T-helper 17 cell (primary cell): Measurements from ENCODE around the gene PXYLP1. TPM values are rescaled to one million over a fixed set of nuclear protein-coding genes. Genes with fewer than 3 reads are reported as not detected.

Experiments
- ATAC-seq: fragments of 150-1000 bp; cut with Tn5 transposase; 2 replicates; pipeline ENCODE4 v1.10.0; 2021; ENCODE audit warnings: mild to moderate bottlenecking, moderate library complexity
- DNase-seq, 3 donors: peaks; one replicate each; pipeline versions ENCODE4 v3.0.0 to v3.0.0-alpha.2; 2020 to 2021
- H3K9me3 ChIP-seq: one replicate; pipeline ENCODE4 v1.7.0; 2013; ENCODE audit warnings: low read length, mild to moderate bottlenecking; ENCODE audit not compliant: control insufficient read depth, poor library complexity, severe bottlenecking
- H3K27ac Mint-ChIP-seq: one replicate; pipeline ENCODE4 v1.8.0; 2022; ENCODE audit warnings: mild to moderate bottlenecking, moderate library complexity, mixed read lengths
- H3K27me3 Mint-ChIP-seq: one replicate; pipeline ENCODE4 v1.8.0; 2022; ENCODE audit warnings: mixed read lengths
- H3K36me3 Mint-ChIP-seq: one replicate; pipeline ENCODE4 v1.8.0; 2022; ENCODE audit warnings: low read depth, mixed read lengths
- H3K4me1 Mint-ChIP-seq: one replicate; pipeline ENCODE4 v1.8.0; 2022; ENCODE audit warnings: mild to moderate bottlenecking, mixed read lengths
- H3K4me3 Mint-ChIP-seq: one replicate; pipeline ENCODE4 v1.8.0; 2022; ENCODE audit warnings: mild to moderate bottlenecking, moderate library complexity, mixed read lengths
- total RNA-seq, 4 donors: library from RNA in 2 of 4; stranded (reverse) in 2 of 4; gene quantifications; one replicate each; pipeline ENCODE4 v1.2.3 and lab custom pipeline; 2022 to 2026

Gene PXYLP1
- total RNA-seq, 2 donors from 2014 or later: 6.1 to 9.0 TPM

DNA sequence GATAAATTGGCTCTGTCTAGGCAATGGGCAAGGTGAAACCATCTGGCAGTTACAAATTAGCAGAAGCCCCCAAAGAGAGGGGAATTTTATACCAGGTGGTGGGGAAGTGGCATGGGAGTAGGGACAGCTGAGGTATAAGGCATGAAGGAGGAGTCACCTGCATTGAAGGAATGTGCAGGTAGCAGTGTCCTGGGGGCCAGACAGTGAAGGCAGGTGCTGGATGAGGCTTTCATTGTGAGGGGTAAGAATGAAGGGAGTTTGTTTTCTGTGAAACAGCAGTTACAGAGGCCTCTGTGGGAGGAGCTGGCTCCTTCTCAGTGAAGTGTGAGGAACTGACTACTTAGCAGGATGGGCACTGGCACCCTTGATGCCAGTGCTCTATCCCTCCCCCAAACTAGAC, 19.1 kb upstream of the PXYLP1 start:
- Mint-ChIP-seq H3K36me3 (peaks cover 6% of the 10 kb centered on the region), H3K27ac (no peak overlapping the region), H3K27me3 (peaks cover 15% of the 10 kb centered on the region), H3K4me1 (no peaks in the 10 kb centered on the region), H3K4me3 (no peak overlapping the region)
- ATAC-seq: no peak
- DNase-seq: no peak
- no peaks in the 10 kb centered on the region for H3K9me3 ChIP-seq

DNA sequence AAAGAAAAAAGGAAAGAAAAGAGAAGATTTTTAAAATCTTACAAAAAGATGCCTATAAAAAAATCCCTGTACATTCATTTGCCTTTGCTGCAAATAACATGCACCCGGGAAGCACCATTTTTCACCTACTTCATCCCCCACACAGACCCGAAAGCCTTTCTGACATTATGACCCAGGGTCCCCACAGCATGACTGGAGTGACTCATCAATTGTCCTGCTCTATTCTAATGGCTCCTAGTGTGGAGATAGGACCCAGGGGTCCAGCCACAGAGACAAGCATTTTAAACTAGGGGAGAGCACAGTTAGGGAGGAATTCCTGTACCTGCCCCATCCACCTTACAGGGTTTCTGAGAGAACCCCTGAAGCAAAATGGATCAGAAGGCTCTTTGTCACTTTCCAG, 14.7 kb upstream of the PXYLP1 start:
- no peak overlapping the region for H3K27ac Mint-ChIP-seq
- no peak overlapping the region for H3K4me3 Mint-ChIP-seq
- no peaks in the 10 kb centered on the region for H3K4me1 Mint-ChIP-seq
- peaks cover 33% of the 10 kb centered on the region for H3K27me3 Mint-ChIP-seq
- ATAC-seq (no peak), DNase-seq (no peak)
- peaks cover 7% of the 10 kb centered on the region for H3K36me3 Mint-ChIP-seq
- no peaks in the 10 kb centered on the region for H3K9me3 ChIP-seq

DNA sequence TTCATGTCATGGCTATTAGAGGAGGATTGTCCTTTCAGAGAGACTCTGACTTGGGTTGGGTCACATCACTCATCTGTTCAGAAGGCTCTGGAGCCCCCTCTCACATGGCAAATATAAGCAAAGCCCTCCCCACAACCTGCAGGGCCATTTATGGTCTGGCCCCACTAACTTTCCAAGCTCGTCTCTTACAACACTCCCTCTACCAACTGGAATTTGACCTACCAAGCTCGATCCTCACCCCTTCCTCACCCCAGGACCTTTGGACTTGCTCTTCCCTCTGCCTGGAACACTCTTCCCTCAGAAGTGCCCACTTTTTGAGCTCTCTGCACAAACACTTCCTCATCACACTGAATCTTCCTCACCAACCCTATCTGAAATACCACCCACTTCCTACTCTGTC, 14.2 kb upstream of the PXYLP1 start:
- H3K27me3 Mint-ChIP-seq: peaks cover 33% of the 10 kb centered on the region
- H3K4me3 Mint-ChIP-seq: no peak overlapping the region
- ATAC-seq (no peak), DNase-seq (no peak)
- H3K4me1 Mint-ChIP-seq: no peaks in the 10 kb centered on the region
- peaks cover 7% of the 10 kb centered on the region for H3K36me3 Mint-ChIP-seq
- no peak overlapping the region for H3K27ac Mint-ChIP-seq
- no peaks in the 10 kb centered on the region for H3K9me3 ChIP-seq

DNA sequence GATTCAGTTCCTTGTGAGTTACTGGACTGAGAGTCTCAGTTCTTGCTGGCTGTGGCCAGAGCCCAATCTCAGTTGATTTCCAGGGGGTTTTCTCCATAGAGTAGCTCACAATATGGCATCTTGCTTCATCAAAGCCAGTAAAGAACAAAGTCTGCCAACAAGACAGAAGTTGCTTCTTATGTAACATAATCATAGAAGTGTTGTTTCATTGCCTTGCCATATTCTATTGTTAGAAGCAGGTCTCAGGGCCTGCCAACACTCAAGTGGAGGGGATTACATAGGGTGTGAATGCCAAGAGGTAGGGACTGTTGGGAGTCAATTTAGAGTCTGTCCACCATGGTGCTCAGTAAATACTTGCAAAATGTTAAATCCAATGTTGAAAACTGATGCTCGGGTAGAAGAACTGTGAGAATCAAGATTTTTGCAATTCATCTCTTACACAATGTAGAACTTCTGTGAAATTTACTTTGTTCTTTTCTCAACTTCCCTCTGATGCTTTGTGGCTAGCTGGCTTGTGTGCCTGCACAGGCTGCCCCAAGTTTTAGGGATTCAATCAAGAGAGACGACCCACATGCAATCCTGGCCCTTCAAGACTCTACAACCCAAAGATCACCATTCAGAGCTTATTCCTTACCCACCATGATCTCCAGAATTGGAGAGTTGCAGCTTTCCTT, 13.3 kb upstream of the PXYLP1 start:
- Mint-ChIP-seq H3K27me3 (peaks cover 33% of the 10 kb centered on the region), H3K27ac (no peak overlapping the region), H3K4me1 (no peaks in the 10 kb centered on the region), H3K36me3 (peaks cover 7% of the 10 kb centered on the region), H3K4me3 (no peak overlapping the region)
- H3K9me3 ChIP-seq: peaks cover 3% of the 10 kb centered on the region
- ATAC-seq: no peak
- no peak for DNase-seq

DNA sequence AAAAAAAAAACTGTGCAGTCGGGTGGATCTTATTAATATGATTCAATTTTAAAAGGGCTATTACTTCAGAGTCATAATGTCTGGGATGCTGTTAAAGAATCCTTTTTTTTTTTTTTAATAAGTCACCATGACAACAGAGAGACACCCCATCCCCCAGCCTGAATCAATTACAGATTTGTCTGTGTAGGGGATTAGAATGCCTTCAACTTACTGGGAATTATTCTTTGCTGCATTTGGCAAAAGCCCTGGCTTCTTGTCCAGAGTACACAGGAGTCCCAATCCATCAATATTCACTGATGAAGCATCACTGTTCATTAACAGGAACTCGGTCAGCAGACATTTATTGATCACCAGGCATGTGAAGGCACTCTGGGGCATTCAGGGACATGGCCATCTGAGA, 12.7 kb upstream of the PXYLP1 start:
- DNase-seq (no peak), ATAC-seq (no peak)
- peaks cover 3% of the 10 kb centered on the region for H3K9me3 ChIP-seq
- Mint-ChIP-seq H3K4me3 (no peak overlapping the region), H3K4me1 (no peaks in the 10 kb centered on the region), H3K27ac (no peak overlapping the region), H3K36me3 (peaks cover 7% of the 10 kb centered on the region), H3K27me3 (peaks cover 33% of the 10 kb centered on the region)

DNA sequence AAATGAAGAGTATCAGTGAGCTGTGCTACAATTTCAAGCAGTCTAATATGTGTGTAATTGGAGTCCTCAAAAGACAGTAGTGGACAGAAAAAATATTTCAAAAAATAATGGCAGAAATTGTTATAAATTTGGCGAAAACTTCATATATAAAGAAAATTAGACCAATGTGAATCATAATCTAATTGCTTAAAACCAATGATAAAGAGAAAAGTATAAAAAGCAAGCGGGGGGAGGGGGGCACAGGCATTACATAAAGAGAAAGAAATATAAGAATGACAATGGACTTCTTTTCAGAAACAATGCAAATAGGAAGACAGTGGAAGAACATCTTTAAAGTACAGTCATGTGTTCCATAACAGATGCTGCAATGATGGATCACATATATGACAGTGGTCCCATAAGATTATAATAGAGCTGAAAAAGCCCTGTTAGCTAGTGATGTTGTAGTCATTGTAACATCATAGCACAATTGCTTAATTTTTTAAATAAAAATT, 7.9 kb upstream of the PXYLP1 start:
- DNase-seq (no peak), ATAC-seq (no peak)
- Mint-ChIP-seq H3K27me3 (peaks cover 6% of the 10 kb centered on the region), H3K27ac (no peak overlapping the region), H3K4me3 (no peak overlapping the region), H3K4me1 (peaks cover 2% of the 10 kb centered on the region), H3K36me3 (no peaks in the 10 kb centered on the region)
- H3K9me3 ChIP-seq: peaks cover 3% of the 10 kb centered on the region

DNA sequence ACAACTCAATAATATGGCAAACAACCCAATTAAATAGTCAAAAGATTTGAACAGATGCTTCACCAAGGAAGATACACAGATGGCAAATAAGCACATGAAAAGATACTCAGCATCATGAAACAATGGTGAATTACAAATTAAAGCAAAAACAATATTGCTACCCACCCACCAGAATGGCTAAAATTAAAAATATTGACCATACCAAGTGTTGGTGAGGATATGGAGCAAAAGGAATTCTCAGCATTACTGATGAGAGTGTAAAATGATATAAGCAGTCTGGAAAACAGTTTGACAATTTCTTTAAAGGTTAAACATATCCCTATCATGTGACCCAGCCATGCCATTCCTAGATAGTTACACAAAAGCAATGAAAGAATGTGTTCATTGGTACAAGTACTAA, 5.7 kb upstream of the PXYLP1 start:
- H3K27ac Mint-ChIP-seq: no peak overlapping the region
- ATAC-seq: no peak
- H3K9me3 ChIP-seq: peaks cover 3% of the 10 kb centered on the region

DNA sequence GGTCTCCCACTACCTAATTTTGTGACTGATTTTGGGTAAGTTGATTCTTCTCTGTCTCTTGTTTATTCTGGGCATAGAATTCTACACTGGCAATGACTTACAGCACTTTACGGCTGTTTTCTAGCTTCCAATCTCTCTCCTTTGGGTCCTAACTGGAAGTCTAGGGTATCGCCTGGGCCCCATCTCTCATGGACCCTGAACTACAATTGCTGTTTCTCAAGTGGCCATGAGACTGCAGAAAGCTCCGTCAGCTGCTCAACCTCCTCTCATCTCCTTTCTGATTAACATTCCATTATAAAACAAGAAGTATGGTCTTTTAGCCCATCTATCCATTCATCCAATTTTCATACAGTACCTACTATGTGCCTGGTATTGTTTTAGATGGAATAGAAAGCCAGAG, 4.4 kb upstream of the PXYLP1 start:
- no peak overlapping the region for H3K4me3 Mint-ChIP-seq
- H3K27ac Mint-ChIP-seq: no peak overlapping the region
- no peaks in the 10 kb centered on the region for H3K36me3 Mint-ChIP-seq
- H3K9me3 ChIP-seq: peaks cover 3% of the 10 kb centered on the region
- ATAC-seq: no peak
- no peak for DNase-seq
- H3K4me1 Mint-ChIP-seq: peaks cover 15% of the 10 kb centered on the region
- H3K27me3 Mint-ChIP-seq: no peaks in the 10 kb centered on the region

More for the DNA sequence above, 5.7 kb upstream of the PXYLP1 start:
- H3K4me3 Mint-ChIP-seq: no peak overlapping the region
- no peak for DNase-seq
- H3K27me3 Mint-ChIP-seq: peaks cover 5% of the 10 kb centered on the region
- H3K36me3 Mint-ChIP-seq: no peaks in the 10 kb centered on the region
- peaks cover 14% of the 10 kb centered on the region for H3K4me1 Mint-ChIP-seq

DNA sequence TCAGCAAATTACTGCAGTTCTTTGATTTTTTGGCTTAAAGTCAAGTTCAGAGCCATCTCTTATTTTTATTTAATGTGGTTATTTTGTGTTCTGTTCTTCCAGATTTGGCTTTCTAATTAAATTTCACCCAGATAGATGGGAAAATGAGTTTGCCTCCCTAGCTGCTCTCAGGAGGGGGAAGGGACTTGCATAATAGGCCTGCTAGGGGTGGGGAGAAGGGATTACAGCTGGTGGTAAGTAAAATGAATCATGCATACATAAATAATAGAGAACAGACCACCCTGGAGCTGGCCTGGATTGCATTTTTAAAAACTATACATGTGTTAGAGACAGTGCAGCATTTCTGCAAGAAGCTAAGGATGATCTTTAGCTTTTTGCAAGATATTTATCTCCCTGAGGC, 3.9 kb upstream of the PXYLP1 start:
- Mint-ChIP-seq H3K4me3 (no peak overlapping the region), H3K4me1 (peaks cover 19% of the 10 kb centered on the region), H3K36me3 (no peaks in the 10 kb centered on the region), H3K27me3 (no peaks in the 10 kb centered on the region), H3K27ac (no peak overlapping the region)
- no peak for DNase-seq
- H3K9me3 ChIP-seq: peaks cover 3% of the 10 kb centered on the region
- no peak for ATAC-seq

DNA sequence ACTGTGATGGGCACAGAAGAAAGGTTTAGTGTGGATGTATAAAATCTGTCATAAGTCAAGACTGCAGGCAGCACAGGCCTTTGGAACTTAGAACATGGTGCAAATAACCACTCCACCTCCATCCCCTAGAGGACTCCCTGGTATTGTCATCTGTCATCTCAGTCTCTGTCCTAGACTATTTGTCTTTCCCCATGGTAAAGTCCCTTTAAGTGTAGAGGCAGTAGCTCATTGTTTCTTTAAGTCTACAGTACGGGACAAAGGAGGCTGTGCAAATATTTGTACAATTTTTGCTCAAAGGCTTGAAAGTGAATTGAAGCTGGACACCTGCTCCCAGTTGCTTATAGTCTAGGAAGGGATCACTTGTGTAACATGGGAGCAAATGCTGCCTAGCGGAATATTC, 3.2 kb upstream of the PXYLP1 start:
- Mint-ChIP-seq H3K27ac (no peak overlapping the region), H3K27me3 (no peaks in the 10 kb centered on the region), H3K36me3 (no peaks in the 10 kb centered on the region), H3K4me1 (peaks cover 21% of the 10 kb centered on the region), H3K4me3 (no peak overlapping the region)
- ATAC-seq: no peak
- no peaks in the 10 kb centered on the region for H3K9me3 ChIP-seq
- DNase-seq: no peak

DNA sequence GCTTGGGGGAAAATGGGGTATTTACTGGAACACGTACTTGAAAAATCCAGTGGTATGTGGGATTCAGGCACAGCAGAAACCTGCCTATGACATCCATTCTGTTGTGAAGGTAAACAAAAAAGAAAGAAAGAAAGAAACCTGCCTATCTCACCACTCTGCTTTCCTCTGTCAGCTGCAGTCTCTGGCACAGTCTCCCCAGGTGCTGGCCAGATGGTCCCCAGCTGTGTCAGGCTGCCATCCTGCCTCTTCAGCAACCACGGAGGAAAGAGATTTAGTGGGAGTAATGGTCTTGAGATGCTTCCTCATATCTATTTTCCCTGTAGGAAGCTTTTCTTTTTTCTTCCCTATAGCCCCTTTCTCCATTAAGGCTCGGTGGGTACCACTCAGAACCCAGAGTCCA, 2.5 kb upstream of the PXYLP1 start:
- ATAC-seq (no peak), DNase-seq (no peak)
- no peaks in the 10 kb centered on the region for H3K9me3 ChIP-seq
- Mint-ChIP-seq H3K27ac (peak overlapping the region; percentile 90), H3K36me3 (no peaks in the 10 kb centered on the region), H3K27me3 (no peaks in the 10 kb centered on the region), H3K4me1 (peaks cover 21% of the 10 kb centered on the region), H3K4me3 (no peak overlapping the region)

DNA sequence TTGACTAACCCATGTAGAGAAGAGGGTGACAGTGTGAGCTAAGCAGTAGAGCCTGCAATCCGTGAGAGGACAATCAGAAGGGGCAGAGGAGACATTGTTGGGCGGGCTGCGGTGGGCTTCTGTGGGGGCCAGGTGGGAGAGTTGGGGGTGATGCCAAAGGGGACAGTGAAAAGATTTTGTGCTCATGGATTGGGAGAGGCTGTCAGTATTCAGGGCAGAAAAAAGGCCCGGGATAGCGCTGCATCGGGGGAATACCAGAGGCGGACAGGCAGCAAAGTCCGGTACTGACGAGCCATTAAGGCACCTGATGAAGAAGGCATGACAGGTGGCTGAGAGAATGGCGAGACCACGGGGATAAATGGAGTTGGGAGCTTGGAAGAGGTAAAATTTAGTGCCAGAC, 1.3 kb upstream of the PXYLP1 start:
- DNase-seq: no peak
- Mint-ChIP-seq H3K4me3 (peak overlapping the region; percentile 98), H3K27ac (peak overlapping the region; percentile 90), H3K36me3 (peaks cover 4% of the 10 kb centered on the region), H3K27me3 (no peaks in the 10 kb centered on the region), H3K4me1 (peaks cover 24% of the 10 kb centered on the region)
- ATAC-seq: no peak
- no peaks in the 10 kb centered on the region for H3K9me3 ChIP-seq

DNA sequence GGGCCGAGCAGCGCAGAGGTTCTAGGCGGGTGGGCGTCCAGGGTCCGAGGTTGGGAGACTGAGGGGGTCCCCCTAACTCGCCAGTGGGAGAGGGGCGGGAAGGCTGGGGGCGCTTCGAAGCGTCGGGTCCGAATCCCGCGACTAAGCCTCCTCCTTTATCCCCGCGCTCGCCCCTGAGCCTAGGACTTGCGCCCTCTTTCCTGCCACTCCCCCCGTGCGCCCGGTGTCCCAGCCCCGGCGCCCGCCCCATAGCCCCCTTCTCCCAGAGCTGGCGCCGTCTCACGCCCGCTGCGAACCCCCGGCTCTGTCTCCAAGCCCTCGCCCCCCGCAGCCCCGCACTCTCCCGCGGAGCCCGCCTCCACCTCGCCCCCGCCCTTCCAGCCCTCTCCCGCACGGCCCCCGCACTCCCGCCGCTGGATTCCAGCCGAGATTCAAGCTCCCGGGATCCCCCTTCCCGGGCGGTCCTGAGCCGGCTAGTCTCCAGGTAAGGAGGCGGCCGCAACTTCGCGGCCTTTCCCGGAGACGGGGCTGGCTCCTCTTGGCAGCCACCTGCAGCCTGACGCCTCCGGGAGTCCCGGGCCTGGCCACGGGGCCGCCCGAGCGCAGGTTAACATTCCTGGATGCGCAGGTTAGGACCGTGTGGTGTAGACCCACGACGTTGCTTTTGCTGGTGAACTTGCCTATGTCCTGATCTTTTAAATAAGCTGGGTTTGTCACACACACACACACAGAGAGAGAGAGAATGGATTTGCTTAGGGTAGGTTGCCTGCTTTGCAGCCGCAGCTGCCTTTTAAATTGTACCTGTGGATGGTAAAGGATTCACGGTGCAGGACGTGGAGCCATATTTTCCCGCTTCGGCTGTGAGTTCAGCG, 563 bp downstream of the PXYLP1 start:
- H3K4me3 Mint-ChIP-seq: peak overlapping the region; percentile 98
- no peaks in the 10 kb centered on the region for H3K27me3 Mint-ChIP-seq
- H3K27ac Mint-ChIP-seq: peak overlapping the region; percentile 90
- H3K9me3 ChIP-seq: no peaks in the 10 kb centered on the region
- ATAC-seq (peak; percentile 0), DNase-seq (peak in 1 of 3 donors; percentile 13)
- H3K36me3 Mint-ChIP-seq: peaks cover 6% of the 10 kb centered on the region
- peaks cover 27% of the 10 kb centered on the region for H3K4me1 Mint-ChIP-seq
